KG1 (cell line): ENCODE data around the gene CHST14.

Experiments
- DNase-seq: peaks from one replicate; lab custom pipeline; 2025; lab: John Stamatoyannopoulos, UW

CHST14 gene, protein sequence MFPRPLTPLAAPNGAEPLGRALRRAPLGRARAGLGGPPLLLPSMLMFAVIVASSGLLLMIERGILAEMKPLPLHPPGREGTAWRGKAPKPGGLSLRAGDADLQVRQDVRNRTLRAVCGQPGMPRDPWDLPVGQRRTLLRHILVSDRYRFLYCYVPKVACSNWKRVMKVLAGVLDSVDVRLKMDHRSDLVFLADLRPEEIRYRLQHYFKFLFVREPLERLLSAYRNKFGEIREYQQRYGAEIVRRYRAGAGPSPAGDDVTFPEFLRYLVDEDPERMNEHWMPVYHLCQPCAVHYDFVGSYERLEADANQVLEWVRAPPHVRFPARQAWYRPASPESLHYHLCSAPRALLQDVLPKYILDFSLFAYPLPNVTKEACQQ

DNA sequence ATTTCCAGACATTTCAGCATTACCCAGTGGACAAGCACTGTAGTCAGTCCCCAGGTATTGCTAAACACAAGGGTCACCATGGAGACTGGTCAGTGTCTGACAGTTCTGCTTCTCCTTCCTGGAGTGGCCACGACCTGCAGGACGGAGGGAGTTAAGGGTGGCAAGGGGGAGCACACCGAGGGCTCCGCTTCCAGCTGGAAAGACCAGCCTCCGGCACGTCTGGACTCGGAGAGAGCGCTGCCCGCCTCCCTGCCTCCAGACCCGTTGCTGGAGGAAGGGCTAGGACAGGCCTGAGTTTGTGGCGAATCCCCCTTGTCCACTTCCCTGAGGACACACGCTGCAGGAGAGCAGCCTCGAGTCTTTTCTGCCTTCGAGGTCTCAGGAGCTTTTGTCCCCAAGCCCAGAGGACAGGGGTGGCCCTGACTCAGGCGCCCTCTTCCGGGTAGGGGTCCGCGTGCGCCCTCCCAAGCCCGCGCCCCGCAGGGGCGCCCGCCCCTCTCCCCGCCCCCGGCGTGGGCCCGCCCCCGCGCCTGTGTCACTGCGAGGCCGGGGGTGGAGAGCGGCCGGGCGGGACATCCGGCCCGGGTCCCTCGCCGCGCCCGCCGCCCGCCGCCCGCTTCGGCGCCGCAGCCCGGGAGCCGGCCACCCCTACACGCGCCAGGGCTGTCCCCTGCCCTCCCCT lies at the start of gene CHST14:
Gene CHST14 (plus strand): TSS at position 562 of the 682 bp plus-strand sequence. CDS start 230 bp downstream, outside the sequence.
- peak; percentile 15 for DNase-seq

DNA sequence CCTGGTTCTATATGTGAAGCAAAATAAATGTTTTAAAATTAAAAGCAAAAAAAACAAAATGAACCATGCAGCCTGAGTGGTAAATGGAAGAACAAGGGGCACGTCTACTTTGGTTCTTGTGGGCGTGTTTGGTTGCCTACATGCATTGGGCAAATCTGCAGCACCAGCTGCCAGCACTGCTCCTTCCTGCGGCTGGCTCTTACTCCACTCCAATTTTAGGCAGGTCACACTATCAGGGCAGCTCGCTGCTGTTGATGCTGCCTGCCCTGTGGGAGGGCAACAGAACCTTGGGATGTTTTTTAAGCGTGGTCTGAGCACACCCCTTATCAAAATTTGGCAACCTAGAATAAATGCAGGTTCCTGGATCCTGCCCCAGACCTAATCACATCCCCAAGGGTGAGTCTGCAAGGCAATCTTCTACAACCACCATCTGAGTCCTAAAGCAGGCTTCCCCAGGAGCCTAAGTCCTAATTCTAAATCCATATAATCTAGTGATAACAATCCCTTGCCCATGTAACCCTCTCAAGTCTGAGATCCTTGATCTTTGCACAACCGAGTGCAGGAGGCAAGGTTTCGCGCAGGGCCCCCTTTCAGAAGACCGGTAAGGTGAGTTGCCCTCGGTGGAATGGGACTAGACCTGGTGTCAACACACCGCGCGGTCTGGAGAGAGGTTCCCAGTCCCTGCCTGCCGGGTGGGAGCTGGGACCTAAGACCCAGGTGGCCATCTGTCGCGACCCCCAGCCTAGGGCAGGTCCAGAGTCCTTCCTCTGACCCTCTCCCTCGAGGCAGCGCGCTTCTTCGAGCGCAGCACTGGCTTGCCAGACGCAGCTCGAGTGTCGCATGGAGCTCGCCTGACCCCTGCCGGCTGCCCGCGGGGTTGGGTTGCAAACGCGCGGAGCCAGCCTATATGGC lies 49.3 kb upstream of the CHST14 start:
- peak; percentile 58 for DNase-seq

DNA sequence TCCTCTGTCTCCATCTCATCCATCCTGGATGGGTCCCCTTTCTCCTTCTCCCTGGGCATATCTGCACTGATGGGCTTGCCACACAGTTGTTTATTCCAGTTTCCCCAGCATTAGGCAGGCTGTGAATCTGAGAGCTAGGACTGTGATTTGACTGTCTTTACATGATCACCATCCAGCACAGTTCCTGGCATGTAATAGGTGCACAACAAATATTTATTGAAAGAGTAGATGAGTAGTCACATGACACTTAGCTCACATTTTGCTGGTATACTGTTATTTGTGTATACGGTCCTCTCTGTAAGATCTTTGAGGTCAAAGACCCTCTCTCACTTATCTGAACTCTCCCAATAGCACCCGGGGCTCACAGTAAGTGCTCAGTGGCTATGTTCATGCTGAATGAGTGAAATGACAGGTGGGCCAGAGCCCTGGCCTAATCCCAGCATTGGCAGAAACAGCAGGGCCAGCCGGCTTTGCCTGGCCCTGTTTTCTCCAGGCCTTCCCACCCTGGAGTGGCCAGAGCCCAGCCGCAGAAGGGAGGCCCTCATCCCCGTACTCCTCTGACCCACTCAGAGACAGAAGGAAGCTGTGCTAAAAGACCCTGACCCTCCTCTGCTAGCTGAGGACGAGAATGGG lies 46.2 kb upstream of the CHST14 start:
- no peak for DNase-seq

DNA sequence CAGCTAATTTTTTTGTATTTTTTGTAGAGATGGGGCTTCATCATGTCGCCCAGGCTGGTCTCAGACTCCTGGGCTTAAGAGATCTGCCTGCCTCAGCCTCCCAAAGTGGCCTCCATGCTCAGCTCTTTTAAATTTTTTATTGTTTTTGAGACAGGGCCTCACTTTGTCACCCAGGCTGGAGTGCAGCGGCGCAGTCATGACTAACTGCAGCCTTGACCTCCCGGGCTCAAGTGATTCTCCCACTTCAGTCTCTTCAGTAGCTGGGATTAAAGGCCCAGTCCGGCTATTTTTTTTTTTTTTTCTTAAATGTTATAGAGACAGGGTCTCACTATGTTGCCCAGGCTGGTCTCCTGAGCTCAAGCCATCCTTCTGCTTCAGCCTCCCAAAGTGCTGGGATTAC lies 45.1 kb upstream of the CHST14 start:
- DNase-seq = no peak

DNA sequence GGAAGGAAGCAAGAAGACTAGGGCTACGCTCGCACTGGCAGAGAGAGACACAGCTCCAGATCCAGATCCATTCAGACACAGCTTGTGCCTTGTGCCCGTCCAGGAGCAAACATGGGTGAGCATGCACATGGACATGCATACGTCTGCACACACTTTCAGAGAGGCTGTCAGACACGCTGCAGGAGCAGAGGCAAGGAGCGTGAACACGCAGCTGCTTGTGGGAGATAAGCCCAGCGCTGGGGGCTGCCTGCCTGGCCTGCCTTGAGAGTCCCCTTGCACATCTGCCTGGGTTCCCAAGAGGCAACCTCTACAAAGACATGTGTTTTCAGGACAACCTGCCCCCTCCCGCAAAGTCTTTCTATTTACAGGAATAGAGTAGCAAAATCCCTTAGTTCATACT lies 43.6 kb upstream of the CHST14 start:
- no peak for DNase-seq

DNA sequence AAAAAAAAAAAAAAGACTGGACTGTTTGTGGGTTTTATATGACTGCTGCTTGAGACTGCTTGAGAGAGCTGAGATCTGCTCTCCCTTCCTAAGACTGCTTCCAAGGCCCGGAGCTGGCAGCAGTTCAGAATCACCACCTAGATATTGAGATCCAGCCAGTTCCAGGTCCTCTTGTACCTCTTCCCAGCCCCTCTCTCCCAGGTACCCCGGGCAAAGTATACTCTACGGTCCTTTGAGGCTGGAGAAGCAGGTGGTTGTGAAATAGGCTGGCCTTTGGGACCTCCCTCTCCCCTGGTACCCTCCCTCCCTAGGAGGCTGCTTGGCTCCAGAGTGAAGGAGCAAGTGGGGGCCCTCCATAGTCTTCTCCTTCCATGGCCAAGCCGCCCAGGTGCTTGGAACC lies 42.6 kb upstream of the CHST14 start:
- no peak for DNase-seq

DNA sequence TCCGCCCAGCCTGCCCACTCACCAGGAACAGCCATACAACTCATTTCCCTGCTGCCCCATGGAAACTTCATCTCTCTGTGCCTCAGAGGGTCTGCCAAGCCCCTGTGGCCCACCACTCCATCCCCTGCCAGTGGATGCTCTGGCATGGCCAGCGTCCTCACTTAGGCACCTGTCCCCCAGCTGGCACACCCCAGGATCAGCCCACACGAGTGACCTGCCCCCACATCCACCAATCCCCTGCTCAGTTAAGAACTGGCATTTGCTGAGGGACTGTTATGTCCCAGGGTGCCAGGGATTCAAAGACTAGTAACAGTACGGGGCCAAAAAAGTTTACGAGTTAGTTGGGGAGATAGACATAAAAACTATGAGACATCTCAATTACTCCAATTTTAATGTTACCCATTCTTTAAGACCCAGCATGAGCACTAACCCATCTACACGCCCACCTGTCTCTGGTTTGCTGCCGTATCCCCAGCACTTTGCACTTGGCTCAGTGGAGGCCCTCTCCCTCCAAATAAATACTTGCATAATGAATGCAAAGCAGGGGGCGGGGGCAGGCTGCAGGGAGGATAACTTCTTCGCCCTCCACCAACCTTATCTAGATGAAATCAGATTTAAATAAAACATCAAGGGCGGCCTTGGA lies 41.6 kb upstream of the CHST14 start:
- no peak for DNase-seq

DNA sequence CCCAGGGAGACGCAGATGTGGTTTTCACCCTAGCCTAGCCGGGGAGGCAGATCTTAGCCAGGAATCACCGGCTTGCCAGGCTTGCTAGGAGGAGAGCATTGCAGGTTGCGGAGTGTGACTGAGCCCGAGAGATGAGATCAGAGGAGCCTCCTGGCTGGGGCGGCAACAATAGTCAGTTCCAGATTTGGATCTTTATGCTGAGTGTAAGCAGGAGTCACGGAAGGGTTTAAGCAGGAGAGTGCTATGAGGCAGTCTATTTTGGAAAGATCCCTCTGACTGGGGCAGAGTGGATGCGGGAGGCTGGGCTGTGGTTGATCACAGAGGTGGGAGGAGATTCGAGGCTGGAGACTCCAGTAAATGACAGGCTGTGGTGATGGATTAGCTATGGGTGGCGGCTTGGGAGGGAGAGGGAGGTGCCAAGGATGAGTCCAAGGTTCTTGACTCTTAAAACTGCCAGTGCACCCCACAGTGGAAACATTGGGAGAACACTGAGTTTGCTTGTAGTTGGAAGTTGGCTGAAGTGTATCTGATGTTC lies 40.4 kb upstream of the CHST14 start:
- no peak for DNase-seq

DNA sequence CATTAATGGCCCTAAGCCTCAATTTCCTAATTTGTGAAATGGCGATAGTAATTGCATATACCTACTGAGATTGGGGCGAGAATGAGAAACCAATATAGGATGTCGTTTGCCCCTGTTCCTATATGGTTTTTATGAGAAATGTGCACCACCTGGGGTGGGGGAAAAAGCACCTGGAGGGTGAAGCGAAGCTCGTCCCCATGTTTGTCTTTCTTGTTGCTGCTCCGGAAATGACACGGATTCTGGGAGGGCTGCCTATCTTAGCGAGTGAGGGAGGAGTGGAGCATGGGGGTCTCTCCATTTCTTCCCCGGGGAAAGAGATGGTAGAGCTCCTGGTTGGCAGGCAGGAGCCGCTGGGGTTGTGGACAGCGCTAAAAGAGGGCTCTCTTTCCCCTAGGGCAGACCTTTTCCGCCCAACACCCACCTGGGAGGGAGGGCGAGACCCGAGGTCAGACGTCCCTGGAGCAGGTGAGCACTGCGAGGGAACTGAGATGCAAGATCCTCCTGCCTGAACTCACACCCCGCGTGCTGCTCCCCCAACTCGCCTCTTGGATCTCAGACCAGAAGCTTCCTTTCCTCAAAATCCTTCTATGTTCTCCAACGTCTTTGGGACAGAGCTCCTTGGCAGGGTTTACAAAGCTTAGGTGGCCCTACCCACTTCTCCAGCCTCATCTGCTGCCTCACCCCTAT lies 35.6 kb upstream of the CHST14 start:
- no peak for DNase-seq

DNA sequence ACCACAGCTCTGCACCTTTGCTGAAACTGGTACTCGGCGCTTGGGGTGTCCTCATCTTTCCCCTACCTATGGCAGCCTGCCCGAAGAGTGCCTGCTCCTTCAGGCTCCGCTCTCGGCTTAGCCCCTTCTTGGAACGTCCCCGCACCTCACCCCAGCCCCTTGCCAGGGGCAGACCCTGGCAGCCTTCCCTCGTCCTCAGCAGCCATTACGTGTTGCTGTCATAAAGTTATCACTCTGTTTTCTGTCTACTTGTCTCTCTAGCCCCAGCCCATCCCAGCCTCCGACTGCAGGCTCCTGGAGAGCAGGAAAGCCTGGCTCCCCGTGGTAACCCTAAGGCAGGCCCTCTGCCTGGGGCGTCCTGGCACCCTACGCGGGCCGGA lies 35.1 kb upstream of the CHST14 start:
- DNase-seq = no peak

DNA sequence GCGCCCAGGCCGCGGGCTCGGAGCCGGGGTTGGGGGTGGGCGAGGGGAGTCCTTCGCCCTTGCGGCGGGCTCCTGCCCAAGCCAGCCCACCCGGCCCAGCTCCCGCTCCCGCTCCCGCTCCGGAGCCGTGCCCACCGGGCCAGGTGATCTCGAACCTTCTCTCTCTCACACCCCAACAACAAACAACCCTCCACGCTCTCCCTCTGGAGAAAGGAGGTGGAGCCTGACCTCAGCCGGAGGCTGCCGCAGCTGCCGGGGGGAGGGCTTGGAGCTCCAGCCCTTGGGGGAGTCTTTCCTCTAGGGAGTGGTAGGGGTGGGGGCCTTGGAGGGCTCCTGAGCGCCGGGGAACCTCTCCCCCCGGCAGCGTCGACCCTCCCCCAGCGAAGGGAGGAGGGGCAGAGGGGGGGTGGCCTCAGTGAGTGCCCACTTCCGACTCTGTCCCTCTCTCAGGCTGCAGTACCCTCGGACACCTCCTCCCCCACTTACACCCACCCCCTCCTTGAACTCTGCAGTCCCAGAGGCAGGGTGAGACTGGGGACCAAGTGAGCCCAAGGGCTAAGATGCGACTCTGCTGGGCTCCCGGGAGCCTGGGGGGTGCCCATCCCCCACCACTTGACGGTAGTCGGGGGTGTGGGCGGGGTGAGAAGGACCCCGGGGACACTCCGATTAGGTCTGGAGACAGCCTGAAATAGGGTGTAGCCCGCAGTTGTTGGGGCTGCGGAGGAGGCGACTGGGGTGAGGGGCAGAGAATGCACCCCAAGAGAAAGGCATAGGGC lies 34.5 kb upstream of the CHST14 start:
- DNase-seq = no peak

DNA sequence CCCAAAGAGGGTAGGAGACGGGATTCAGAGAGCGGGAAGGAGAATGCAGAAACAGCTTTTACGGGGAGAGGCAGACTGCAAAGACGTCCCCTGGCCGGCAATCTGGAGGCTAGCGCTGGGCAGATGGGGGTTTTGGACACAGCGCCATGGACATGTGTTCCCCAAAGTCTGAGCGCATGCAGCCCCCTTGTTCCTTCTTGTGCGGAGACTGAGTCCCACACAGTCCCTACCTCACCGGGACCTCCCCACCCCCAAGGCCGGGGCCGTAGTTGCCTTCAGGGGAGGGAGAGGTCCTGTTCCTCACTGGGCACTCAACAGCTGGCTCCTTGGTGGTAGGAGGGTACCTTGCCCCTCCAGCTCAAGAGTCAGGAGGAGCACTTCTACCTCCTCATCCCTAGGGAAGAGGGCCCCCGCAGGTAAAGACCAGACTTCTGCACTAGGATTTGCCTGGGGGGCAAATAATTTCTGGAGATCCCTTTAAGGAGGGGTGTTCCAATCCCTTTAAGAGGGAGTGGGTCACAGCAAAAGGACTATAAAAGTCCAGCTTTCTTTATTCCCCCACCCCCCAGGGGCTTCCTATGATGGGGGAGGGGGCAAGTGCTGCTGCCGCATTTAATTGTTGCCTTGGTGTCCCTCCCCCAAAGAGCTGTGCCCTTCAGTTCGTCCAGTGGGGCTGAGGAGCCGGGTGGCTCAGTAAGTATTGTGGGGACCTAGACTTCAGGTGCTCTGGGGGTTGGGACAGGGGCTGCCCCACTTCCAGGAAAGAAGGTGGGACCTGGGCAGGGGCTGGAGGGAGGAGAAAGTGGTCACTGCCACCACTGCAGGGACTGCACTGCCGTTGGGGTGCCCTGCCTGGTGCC lies 33.7 kb upstream of the CHST14 start:
- no peak for DNase-seq

DNA sequence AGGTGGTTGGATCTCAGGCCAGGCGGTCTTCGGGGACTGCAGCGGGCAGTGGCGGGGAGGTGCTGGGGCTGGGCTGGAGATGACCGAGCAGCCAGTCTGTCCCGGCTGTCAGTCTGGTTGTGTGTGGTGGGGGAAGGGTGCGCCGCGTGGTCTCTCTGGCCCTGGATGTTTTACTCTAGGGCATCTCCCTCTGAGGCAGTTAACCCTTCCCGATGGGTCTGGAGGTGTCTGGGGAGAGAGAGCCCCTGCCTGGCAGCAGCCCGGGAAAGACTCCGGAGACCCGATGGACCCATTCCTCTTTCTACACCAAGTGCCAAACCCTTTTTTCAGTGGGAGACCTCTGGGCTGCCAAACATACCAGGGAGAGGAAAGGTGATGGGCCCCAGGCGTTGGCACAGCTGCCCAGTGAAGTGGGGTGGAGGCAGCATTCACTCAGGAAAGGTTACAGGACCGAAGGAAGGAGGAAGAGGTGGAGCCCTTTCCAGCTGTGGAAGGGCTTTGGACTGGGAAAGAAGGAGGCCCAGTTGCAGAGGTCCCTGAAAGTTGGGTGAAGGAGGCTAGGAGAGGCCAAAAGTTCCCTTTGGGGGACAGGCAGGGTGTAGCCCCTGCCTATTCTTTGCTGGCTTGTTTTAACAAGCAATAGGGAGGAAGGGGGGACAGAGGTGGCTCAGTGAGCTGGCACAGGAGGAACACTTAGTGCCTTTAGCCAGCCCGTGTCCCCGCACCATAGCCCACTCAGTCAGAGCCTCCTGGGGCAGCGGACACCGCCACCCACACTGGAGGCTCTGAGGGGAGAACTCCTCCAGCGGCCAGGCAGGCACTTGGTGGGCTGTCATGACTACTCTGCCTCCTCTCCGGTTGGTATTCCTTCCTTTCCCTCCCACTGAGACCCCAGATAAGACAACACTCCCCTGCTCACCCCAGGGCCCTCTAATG lies 32.8 kb upstream of the CHST14 start:
- DNase-seq = no peak

DNA sequence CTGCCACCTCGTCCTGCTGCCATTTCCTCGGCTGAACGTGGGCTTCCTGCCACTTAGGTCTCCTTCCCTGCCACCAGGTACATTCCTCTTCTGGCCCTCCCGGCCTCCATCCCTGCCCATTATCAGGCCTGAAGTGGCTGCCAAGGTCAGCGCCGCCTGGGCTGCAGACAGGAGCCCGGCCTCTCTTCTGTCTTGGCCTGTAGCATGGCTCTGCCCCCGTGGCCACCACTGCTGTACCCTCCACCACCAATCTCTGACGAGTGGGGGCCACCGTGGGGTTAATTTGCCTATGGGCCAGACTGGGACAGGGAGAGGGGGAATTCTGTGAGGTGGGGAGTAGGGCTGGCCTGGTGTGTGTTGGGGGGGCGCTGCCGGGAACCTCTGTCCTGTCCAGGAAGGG lies 32.1 kb upstream of the CHST14 start:
- DNase-seq = no peak

DNA sequence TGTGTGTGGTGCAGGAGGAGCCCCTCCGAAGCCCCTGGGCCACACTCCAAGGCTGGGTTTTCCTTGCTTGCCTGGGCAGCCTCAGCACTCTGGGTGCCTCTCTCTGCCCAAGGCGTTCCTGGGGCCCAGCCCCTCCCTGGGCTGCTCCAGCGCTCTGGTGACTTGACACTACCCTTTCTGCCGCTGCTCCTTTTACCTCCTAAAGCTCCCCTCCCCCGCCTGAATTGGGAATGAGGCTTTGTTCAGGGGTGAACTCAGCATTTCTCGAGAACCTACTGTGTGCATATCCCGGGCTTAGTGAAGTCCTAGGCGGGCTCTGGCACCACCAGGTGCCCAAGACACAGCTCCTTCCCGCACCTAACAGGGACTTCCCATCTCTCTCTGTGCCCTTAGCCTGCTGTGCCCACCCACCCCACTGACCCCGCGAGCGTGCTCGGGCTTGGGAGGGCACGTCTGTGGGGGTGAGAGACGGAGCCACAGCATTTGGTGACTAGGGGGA lies 31.3 kb upstream of the CHST14 start:
- no peak for DNase-seq

DNA sequence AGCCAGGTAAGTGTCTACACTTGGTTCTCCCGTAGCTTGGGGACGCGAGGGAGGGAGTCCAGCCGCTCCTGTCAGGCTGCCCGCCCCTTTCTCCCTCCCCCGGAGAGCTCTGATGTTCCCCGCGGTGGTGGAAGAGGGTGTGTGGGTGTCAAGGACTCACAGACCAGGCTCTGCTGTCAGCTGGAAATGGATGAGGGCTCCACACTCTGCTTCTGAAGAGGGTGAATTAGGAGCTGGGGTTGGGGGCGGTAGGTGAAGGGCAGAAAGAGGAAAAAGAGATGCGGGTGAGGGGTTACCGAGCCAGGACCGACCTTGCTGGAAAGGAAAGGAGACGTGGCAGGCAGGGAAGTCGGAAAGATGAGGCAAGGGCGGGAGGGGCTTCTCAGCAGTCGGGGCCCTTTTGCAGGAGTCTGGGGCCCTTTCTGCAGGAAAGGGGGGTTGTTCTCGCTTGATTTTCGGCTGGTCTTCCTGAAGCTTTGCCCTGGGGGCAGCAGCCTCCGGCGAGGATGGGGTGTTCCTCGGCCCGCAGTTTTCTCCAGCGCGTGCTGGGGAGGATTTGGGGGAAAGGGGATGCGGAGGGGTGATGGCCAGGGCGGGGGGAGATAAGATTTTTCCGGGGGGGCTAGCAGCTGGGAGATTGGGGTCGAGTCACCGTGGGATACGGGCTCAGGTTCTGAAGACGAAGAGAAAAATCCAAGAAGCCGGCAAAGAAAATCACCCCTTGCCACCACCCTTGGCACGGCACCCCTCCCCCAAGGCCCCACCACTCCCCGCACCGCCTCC lies 30.6 kb upstream of the CHST14 start:
- no peak for DNase-seq
